Liver (tissue), 9 donors: ENCODE measurements around the gene AK3. TPM values are rescaled to one million over a fixed set of nuclear protein-coding genes. Genes with fewer than 3 reads are reported as not detected.

Experiments used
- DNase-seq: peaks from one replicate; pipeline ENCODE4 v3.0.0-alpha.2; 2017; ENCODE audit warnings: low spot score
- H3K27ac ChIP-seq, 2 donors: one replicate each; pipeline ENCODE4 v1.7.0; 2013; ENCODE audit warnings: inconsistent platforms in 2 of 2, low read length in 2 of 2, control low read depth in 1 of 2, low read depth in 1 of 2, mild to moderate bottlenecking in 1 of 2
- H3K27me3 ChIP-seq, 4 donors: one replicate each; pipeline versions ENCODE4 v1.6.1 to v1.7.0; 2013; ENCODE audit warnings: low read length in 3 of 4, inconsistent platforms in 1 of 4, mild to moderate bottlenecking in 1 of 4, moderate library complexity in 1 of 4; ENCODE audit not compliant: control insufficient read depth in 4 of 4, insufficient read depth in 4 of 4
- H3K36me3 ChIP-seq, 4 donors: one replicate each; pipeline versions ENCODE4 v1.6.1 to v1.7.0; 2013; ENCODE audit warnings: low read length in 3 of 4, mild to moderate bottlenecking in 3 of 4, low read depth in 1 of 4, moderate library complexity in 1 of 4; ENCODE audit not compliant: control insufficient read depth in 4 of 4, insufficient read depth in 3 of 4
- H3K4me1 ChIP-seq, 4 donors: one replicate each; pipeline versions ENCODE4 v1.6.1 to v1.7.0; 2013; ENCODE audit warnings: low read length in 3 of 4, mild to moderate bottlenecking in 3 of 4, moderate library complexity in 1 of 4; ENCODE audit not compliant: control insufficient read depth in 4 of 4, insufficient read depth in 4 of 4
- H3K4me3 ChIP-seq, 3 donors: one replicate each; pipeline versions ENCODE4 v1.6.1 to v1.7.0; 2013; ENCODE audit warnings: low read length in 3 of 3, control low read depth in 1 of 3, low read depth in 1 of 3, mild to moderate bottlenecking in 1 of 3
- H3K9ac ChIP-seq, 2 donors: one replicate each; pipeline ENCODE4 v1.7.0; 2013; ENCODE audit warnings: low read length in 2 of 2, mild to moderate bottlenecking in 2 of 2, moderate library complexity in 2 of 2, control low read depth in 1 of 2, low read depth in 1 of 2
- H3K9me3 ChIP-seq, 4 donors: one replicate each; pipeline versions ENCODE4 v1.6.1 to v1.7.0; 2013; ENCODE audit warnings: low read length in 3 of 4; ENCODE audit not compliant: control insufficient read depth in 4 of 4
- ATF3 ChIP-seq: IDR thresholded peaks from 2 replicates; pipeline ENCODE4 v1.6.1; 2016; ENCODE audit warnings: antibody characterized with exemption
- CTCF ChIP-seq: fragments of 150-350 bp; IDR thresholded peaks from 2 replicates; pipeline ENCODE4 v1.5.1; 2017; ENCODE audit warnings: improper control_type of control experiment, low read depth, low read length; ENCODE audit not compliant: missing input control
- EGR1 ChIP-seq, 2 donors: IDR thresholded peaks; 2 replicates each; pipeline ENCODE4 v1.6.1; 2016 to 2018; ENCODE audit warnings: antibody characterized with exemption in 2 of 2, low read depth in 2 of 2
- FOXA1 ChIP-seq: IDR thresholded peaks from 2 replicates; pipeline ENCODE4 v1.6.1; 2016; ENCODE audit warnings: antibody characterized with exemption
- FOXA2 ChIP-seq: IDR thresholded peaks from 2 replicates; pipeline ENCODE4 v1.6.1; 2016; ENCODE audit warnings: antibody characterized with exemption
- GABPA ChIP-seq, 2 donors: IDR thresholded peaks in 1 of 2; conservative IDR thresholded peaks in 1 of 2; 2 replicates each; pipeline ENCODE4 v1.6.1; 2016; ENCODE audit warnings: antibody characterized with exemption in 2 of 2, mild to moderate bottlenecking in 1 of 2, moderate library complexity in 1 of 2
- HNF4A ChIP-seq, 2 donors: conservative IDR thresholded peaks; 2 replicates each; pipeline ENCODE4 v1.6.1; 2016; ENCODE audit warnings: antibody characterized with exemption in 2 of 2, mild to moderate bottlenecking in 2 of 2
- HNF4G ChIP-seq: IDR thresholded peaks from 2 replicates; pipeline ENCODE4 v1.6.1; 2016; ENCODE audit warnings: antibody characterized with exemption
- JUND ChIP-seq, 2 donors: IDR thresholded peaks; 2 replicates each; pipeline ENCODE4 v1.6.1; 2016; ENCODE audit warnings: antibody characterized with exemption in 2 of 2
- NR2F2 ChIP-seq: IDR thresholded peaks from 2 replicates; pipeline ENCODE4 v1.6.1; 2016; ENCODE audit warnings: antibody characterized with exemption
- RAD21 ChIP-seq, 2 donors: IDR thresholded peaks; 2 replicates each; pipeline ENCODE4 v1.6.1; 2016; ENCODE audit warnings: antibody characterized with exemption in 2 of 2, mild to moderate bottlenecking in 2 of 2
- REST ChIP-seq: IDR thresholded peaks from 2 replicates; pipeline ENCODE4 v1.6.1; 2016; ENCODE audit warnings: antibody characterized with exemption, mild to moderate bottlenecking
- SP1 ChIP-seq: IDR thresholded peaks from 2 replicates; pipeline ENCODE4 v1.6.1; 2018; ENCODE audit warnings: antibody characterized with exemption, mild to moderate bottlenecking
- TAF1 ChIP-seq: conservative IDR thresholded peaks from 2 replicates; pipeline ENCODE4 v1.6.1; 2016; ENCODE audit warnings: antibody characterized with exemption, mild to moderate bottlenecking
- YY1 ChIP-seq: IDR thresholded peaks from 2 replicates; pipeline ENCODE4 v1.6.1; 2016; ENCODE audit warnings: antibody characterized with exemption, mild to moderate bottlenecking
- ZBTB33 ChIP-seq: IDR thresholded peaks from 2 replicates; pipeline ENCODE4 v1.6.1; 2016; ENCODE audit warnings: antibody characterized with exemption
- WGBS: extraction: QIAGEN DNeasy Blood & Tissue Kit; methylation state at CpG from one replicate; pipeline ENCODE4 v1.1.7; 2013; 5-methylcytosine and 5-hydroxymethylcytosine counted together
- polyA plus RNA-seq, 2 donors: library from polyadenylated mRNA; stranded (reverse) in 1 of 2; unstranded in 1 of 2; fragments of 200-250 nt in 1 of 2; fragments of >200 nt in 1 of 2; fragmentation: Nextera tagmentation in 1 of 2; extraction: Ambion mirVana in 1 of 2; gene quantifications; one replicate each; pipeline versions ENCODE4 v1.2.1 to v1.2.3, GENCODE V29; 2013 to 2015
- total RNA-seq, 2 donors: library from RNA; depleted of rRNA; stranded (reverse); fragments of >200 nt; gene quantifications; one replicate each; pipeline ENCODE4 v1.2.3, GENCODE V29; 2014
- TF ChIP-seq, protein P1 (sequence below): IDR thresholded peaks from 2 replicates; pipeline ENCODE4 v1.6.1; 2016; ENCODE audit warnings: antibody characterized with exemption
- donor health status: healthy.
- donor health status: healthy.
- donor health status: healthy.
- donor health status: healthy.
- donor health status: healthy.

Gene AK3
- total and polyA plus RNA-seq, 4 donors, result 70.6 to 181 (median 101) TPM

DNA sequence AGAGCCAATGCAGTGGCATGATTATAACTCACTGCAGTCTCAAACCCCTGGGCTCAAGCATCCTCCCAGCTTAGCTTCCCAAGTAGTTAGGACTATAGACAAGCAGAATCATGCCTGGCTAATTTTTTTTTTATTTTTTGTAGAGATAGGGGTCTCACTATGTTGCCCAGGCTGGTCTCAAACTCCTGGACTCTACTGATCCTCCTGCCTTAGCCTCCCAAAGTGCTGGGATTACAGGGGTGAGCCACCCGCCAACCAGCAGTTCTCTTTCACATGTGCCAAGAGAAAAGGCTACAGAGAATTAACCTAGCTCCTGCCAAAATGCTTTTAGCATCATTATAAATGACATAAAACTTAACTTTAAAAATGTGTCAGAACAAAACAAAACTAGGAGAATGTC lies 8.1 kb downstream of the AK3 start:
- 95% methylated on average over 1 of the region's 1 CpG for WGBS
- no peak for DNase-seq
- no peak overlapping the region for H3K4me3 ChIP-seq
- TF ChIP-seq, protein P1, sequence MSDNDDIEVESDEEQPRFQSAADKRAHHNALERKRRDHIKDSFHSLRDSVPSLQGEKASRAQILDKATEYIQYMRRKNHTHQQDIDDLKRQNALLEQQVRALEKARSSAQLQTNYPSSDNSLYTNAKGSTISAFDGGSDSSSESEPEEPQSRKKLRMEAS, result no peak
- TF ChIP-seq HNF4G (no peak), JUND (IDR thresholded peaks at IDR 0.05) (no peak), FOXA2 (no peak), ZBTB33 (no peak), FOXA1 (no peak), HNF4A (conservative IDR thresholded peaks at IDR 0.05) (no peak), TAF1 (no peak), REST (no peak), RAD21 (IDR thresholded peaks at IDR 0.05) (no peak), CTCF (no peak), NR2F2 (no peak), GABPA (IDR thresholded peaks at IDR 0.05 in 1 of 2, conservative IDR thresholded peaks at IDR 0.05 in 1 of 2) (no peak), YY1 (no peak)
- H3K27me3 ChIP-seq, result no peaks in the 10 kb centered on the region
- no peaks in the 10 kb centered on the region for H3K36me3 ChIP-seq
- H3K9ac ChIP-seq, result no peak overlapping the region
- peaks cover 0 to 11% (median 3%) of the 10 kb centered on the region in 4 donors for H3K4me1 ChIP-seq
- H3K9me3 ChIP-seq, result no peaks in the 10 kb centered on the region
- no peak overlapping the region for H3K27ac ChIP-seq

DNA sequence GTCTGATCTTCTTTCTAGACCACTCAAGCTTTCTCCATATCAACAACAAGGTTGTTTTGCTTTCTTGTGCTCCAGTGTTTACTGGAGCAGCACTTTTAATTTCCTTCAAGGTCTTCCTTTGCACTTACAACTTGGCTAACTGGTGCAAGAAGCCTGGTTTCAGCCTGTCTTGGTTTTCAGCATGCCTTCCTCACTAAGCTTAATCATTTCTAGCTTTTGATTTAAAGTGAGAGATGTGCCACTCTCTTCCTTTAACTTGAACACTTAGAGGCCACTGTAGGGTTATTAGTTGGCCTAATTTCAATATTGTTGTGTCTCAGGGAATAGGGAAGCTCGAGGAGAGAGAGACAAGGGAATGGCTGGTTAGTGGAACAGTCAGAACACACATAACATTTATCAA lies 13.4 kb downstream of the AK3 start:
- no peak overlapping the region for H3K9ac ChIP-seq
- no peaks in the 10 kb centered on the region for H3K27me3 ChIP-seq
- TF ChIP-seq YY1 (no peak), REST (no peak), SP1 (no peak), EGR1 (IDR thresholded peaks at IDR 0.05; ENCODE audit: low read depth in 2 of 2) (no peak), RAD21 (IDR thresholded peaks at IDR 0.05) (no peak), HNF4A (conservative IDR thresholded peaks at IDR 0.05) (no peak), CTCF (no peak), HNF4G (no peak), FOXA1 (no peak), JUND (IDR thresholded peaks at IDR 0.05) (no peak), ATF3 (no peak)
- 68% methylated on average over 1 of the region's 1 CpG for WGBS
- no peak overlapping the region for H3K27ac ChIP-seq
- no peak for DNase-seq
- H3K9me3 ChIP-seq, result no peaks in the 10 kb centered on the region
- no peak overlapping the region for H3K4me3 ChIP-seq
- H3K36me3 ChIP-seq, result peaks cover 1 to 7% (median 2%) of the 10 kb centered on the region in 4 donors
- peaks cover 0 to 3% (median 0%) of the 10 kb centered on the region in 4 donors for H3K4me1 ChIP-seq
